ENCODE measurements around the gene HIGD2A.

Gene HIGD2A

DNA sequence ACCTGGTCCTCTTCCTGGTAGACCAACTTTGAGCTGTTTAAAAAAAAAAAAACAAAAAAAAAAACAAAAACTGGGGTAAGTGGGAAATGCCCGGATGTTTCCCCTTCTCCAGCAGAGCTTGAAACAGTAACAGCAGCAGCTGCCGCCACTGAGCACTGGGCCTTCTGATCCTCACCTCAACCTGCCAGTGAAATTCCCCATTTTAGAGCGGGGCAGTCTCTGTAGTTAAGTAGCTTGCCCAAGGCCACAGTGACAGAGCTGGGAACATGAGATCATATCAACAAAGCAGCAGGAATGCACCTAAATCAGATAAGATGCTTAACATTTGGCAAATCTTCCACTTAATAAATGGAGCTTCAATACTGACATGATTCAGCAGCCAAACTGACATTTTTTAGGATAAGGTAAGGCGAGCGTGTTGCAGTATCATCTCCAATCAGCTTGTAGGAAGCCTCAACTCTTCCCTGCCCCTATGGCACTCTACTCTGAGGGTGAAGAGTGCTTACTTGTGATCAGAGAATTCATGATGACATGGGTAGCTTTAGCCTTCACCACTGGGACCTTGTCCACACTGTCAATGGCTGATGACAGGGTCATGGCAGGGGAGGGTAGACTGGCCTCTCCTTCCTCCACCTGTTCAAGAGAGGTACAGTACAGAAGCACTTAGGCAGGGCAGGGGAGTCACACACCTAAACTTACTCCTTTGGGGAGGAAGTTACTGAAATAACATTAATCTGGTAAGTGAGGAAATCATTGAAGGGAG lies 36.3 kb upstream of the HIGD2A start:
- TF ChIP-seq CTCF (IDR thresholded peaks at IDR 0.05) = no peak
- TF ChIP-seq ZFX (IDR thresholded peaks at IDR 0.05; ENCODE audit: borderline replicate concordance) = no peak
- H3K27ac ChIP-seq = no peak overlapping the region

- H3K27ac ChIP-seq = no peak overlapping the region
- TF ChIP-seq ZFX (IDR thresholded peaks at IDR 0.05; ENCODE audit: borderline replicate concordance) (no peak), CTCF (IDR thresholded peaks at IDR 0.05) (no peak)
Observed at GRCh38 chr5:176353533-176353932, 35.0 kb upstream of the HIGD2A start.

DNA sequence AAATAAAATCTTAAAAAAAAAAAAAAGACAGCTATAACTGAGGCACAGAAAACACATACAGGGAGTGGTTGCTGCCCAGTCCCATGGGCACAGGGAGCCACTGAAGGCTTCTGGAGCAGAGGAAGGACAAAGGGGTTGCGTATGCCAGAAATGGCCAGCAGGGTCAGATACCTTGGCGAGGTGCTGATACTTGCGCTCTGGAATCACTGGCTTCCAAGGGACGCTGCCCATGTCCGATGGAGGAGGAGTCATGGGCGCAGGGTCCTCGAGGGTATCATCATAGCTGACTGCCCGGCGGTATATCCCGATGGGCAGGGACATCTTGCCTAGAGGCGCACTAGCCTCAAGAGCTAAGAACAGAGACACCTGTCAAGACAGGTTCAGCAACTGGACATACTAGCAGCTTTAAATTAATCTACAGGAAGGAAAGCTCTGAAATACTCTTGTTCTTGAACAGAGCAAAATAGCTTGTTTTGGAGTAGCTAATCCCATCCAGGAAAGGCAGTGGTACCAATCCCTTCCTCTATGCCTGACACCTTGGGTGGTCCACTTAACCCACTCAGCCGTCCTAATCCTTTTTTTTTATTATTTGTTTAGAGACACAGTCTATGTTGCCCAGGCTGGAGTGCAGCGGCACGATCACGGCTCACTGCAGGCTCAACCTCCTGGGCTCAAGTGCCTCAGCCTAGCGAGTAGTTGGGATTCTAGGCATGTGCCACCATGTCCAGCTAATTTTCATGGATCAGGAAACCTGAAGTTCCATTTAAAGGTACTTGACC lies 33.0 kb upstream of the HIGD2A start:
- H3K27ac ChIP-seq = no peak overlapping the region
- no peak for TF ChIP-seq CTCF (IDR thresholded peaks at IDR 0.05)
- no peak for TF ChIP-seq ZFX (IDR thresholded peaks at IDR 0.05; ENCODE audit: borderline replicate concordance)

DNA sequence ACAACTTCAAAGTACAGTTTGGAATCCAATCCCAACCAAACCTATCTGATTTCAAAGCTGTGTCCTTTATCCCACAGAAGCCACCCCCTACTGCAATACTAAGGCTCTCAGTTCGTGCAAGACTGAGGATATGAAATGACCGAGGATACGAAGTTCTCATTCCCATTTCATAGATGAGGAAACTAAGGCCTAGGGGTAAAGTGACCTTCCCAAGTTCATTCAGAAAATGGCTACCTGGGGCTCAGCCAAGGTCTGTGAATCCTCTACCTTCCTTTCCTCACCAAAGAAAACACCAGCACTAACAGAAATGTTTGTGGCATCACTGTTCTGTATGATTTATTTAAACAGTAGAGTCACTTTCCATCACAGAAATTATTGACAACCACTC lies 32.4 kb upstream of the HIGD2A start:
- H3K27ac ChIP-seq = no peak overlapping the region
- TF ChIP-seq ZFX (IDR thresholded peaks at IDR 0.05; ENCODE audit: borderline replicate concordance) = no peak
- no peak for TF ChIP-seq CTCF (IDR thresholded peaks at IDR 0.05)

GRCh38 chr5:176359658-176360057 lies 28.9 kb upstream of the HIGD2A start:
- no peak overlapping the region for H3K27ac ChIP-seq
- TF ChIP-seq ZFX (IDR thresholded peaks at IDR 0.05; ENCODE audit: borderline replicate concordance) (no peak), CTCF (IDR thresholded peaks at IDR 0.05) (no peak)

- peak overlapping the region; percentile 48 for H3K27ac ChIP-seq
- TF ChIP-seq CTCF (IDR thresholded peaks at IDR 0.05) (no peak), ZFX (IDR thresholded peaks at IDR 0.05; ENCODE audit: borderline replicate concordance) (no peak)
Observed at GRCh38 chr5:176360894-176361436, 27.6 kb upstream of the HIGD2A start.
